Measurements from ENCODE around the gene RFESD. TPM values are rescaled to one million over a fixed set of nuclear protein-coding genes. Genes with fewer than 3 reads are reported as not detected.
"Not testable (repeated sequence)": the region's sequence is repeated elsewhere in the genome, so short reads cannot be mapped to it uniquely, and the experiment has no call there.

Gene RFESD
- total RNA-seq, 1 experiment from 2014 or later: 1.7 TPM

DNA sequence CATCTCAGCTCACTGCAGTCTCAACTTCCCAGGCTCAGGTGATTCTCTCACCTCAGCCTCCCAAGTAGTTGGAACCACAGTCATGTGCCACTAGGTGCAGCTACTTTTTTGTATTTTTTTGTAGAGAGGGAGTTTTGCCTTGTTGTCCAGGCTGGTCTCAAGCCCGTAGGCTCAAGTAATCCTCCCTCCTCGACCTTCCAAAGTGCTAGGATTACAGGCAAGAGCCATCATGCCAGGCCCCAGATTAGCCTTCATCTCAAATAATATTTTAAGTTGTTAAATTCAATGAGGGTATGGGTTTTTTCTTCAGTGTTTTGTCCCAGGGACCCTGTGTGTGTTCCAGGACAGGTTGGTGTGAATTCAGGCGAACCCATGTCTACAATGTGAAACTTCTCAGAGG is 12.5 kb upstream of the RFESD start:
- no peak overlapping the region for H3K27ac ChIP-seq
- DNase-seq (ENCODE audit: low read depth in 1 of 2, low spot score in 2 of 2): no peak
- H3K9me3 ChIP-seq (replicated peaks): no peaks in the 10 kb centered on the region
- peaks cover 20% of the 10 kb centered on the region for H3K4me1 ChIP-seq (replicated peaks)
- no peaks in the 10 kb centered on the region for H3K27me3 ChIP-seq (replicated peaks)
- no peak overlapping the region for H3K4me3 ChIP-seq
- no peaks in the 10 kb centered on the region for H3K36me3 ChIP-seq

DNA sequence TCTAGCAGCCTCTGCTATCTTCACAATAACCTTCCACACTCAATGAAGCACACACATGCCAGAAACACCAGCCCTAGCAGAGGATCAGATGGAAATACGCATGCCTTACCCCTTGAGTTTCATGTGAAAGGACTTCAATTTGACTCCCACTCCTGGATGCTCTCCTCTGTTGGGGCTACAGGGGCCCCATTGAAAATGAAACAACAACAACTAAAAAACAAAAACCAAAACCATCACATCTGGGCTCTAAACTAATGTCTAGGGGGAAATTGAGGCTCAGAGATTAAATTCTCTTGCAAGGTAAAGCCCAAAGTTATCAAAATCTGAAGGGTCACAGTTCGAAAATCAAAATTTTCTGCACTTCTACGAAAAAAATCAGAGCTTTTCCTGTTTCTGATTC is 7.9 kb upstream of the RFESD start:
- DNase-seq (ENCODE audit: low read depth in 1 of 2, low spot score in 2 of 2): no peak
- Histone ChIP-seq H3K9me3 (replicated peaks) (no peaks in the 10 kb centered on the region), H3K4me1 (replicated peaks) (no peaks in the 10 kb centered on the region), H3K4me3 (no peak overlapping the region), H3K27me3 (replicated peaks) (no peaks in the 10 kb centered on the region), H3K36me3 (no peaks in the 10 kb centered on the region), H3K27ac (no peak overlapping the region)

DNA sequence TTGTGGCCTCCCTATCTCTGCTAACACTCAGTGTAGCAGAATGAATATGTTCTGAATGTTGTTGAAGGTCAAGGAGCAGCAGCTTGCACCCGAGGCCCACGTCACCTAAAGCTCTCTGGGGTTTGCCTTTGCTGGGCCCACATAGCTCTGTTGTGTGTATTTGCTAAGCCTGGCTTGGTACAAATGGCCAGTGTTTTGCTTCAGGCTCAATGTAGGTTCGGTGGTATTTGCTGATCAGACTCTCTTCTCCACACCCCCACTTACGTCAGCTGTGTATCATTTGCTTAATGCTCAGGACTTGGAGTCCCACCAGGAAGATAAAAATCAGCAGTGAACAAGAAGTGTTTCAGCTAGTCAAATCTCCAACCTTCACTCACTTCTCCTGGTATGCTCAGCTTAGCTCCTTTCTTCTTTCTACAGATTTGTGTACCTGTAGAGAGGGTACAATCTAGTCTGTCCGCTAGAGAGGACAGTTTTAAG is 4.8 kb upstream of the RFESD start:
- DNase-seq (ENCODE audit: low read depth in 1 of 2, low spot score in 2 of 2): no peak
- H3K4me1 ChIP-seq (replicated peaks): peaks cover 6% of the 10 kb centered on the region
- no peaks in the 10 kb centered on the region for H3K9me3 ChIP-seq (replicated peaks)

DNA sequence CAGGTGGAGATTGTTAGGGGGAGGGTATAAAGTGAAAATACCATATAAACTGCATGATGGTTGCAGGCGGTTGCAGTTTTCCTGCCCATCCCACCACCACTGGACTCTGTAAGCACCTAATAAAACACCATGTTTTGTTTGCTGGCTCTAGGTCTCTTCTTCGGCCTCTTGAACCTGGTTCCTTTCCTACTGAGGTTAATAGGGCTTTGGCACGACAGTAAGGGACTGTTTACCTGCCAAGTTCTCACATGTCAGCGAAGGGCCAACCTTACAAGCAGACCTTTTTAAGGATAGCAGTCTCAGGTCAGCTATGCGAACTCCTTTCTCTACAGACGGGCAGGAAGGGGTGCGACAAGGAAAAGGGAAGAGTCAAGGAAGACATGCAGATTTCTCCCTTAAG is 3.4 kb upstream of the RFESD start:
- no peak overlapping the region for H3K27ac ChIP-seq
- no peak for DNase-seq (ENCODE audit: low read depth in 1 of 2, low spot score in 2 of 2)
- peaks cover 17% of the 10 kb centered on the region for H3K4me1 ChIP-seq (replicated peaks)
- H3K27me3 ChIP-seq (replicated peaks): no peaks in the 10 kb centered on the region
- no peaks in the 10 kb centered on the region for H3K9me3 ChIP-seq (replicated peaks)
- no peak overlapping the region for H3K4me3 ChIP-seq
- H3K36me3 ChIP-seq: no peaks in the 10 kb centered on the region

More for the DNA sequence above, 4.8 kb upstream of the RFESD start:
- H3K27me3 ChIP-seq (replicated peaks): no peaks in the 10 kb centered on the region
- H3K27ac ChIP-seq: no peak overlapping the region
- H3K36me3 ChIP-seq: no peaks in the 10 kb centered on the region
- H3K4me3 ChIP-seq: no peak overlapping the region

DNA sequence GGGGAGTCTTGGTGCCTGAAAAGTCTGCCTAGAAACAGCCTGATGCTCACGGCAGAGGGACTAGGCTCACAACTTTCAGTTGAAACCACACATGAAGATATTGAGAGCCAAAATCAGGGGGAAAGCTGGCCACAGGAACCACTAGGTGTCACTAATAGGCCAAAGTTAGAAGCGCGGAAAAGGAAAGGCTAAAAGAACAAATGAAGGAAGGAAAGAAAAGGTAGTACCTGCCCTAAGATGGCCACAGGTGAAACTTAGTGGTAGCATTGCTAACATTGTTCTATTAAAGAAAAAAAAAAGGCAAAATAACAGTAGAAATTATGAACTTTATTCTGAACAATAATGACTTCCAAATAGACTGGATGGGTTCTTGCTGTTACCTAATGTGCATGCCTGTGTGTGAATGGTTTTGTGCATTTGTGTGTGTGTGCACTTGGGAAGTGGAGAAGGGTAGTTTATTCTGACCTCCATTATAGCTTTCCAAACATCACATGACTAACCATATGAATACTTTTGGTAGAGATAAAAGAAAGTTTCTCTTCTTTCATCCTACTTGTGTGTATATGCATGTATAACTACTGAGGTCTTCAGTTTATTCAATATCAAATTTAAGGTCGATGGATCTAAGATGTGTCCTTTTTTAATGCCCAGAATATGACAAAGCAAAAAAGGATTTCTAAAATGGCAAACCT is 2.1 kb upstream of the RFESD start:
- peak; percentile 50 to 68 for DNase-seq (ENCODE audit: low read depth in 1 of 2, low spot score in 2 of 2)

DNA sequence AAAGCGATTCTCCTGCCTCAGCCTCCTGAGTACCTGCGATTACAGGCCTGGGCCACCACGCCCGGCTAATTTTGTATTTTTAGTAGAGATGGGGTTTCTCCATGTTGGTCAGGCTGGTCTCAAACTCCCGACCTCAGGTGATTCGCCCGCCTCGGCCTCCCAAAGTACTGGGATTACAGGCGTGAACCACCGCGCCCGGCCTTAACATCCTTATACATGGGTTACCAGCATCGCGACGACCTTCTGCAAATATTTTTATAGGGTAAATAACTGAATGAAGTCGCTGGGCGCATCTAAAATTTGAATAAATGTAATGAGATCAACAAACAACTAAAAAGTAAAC is 380 bp upstream of the RFESD start:
- DNase-seq (ENCODE audit: low read depth in 1 of 2, low spot score in 2 of 2); H3K36me3 ChIP-seq; H3K27ac ChIP-seq; H3K9me3 ChIP-seq (replicated peaks); H3K27me3 ChIP-seq (replicated peaks); H3K4me3 ChIP-seq: not testable (repeated sequence)
- peaks cover 18% of the 10 kb centered on the region for H3K4me1 ChIP-seq (replicated peaks)

More for the DNA sequence above, 2.1 kb upstream of the RFESD start:
- H3K9me3 ChIP-seq (replicated peaks): no peaks in the 10 kb centered on the region
- no peak overlapping the region for H3K4me3 ChIP-seq
- no peaks in the 10 kb centered on the region for H3K36me3 ChIP-seq
- no peak overlapping the region for H3K27ac ChIP-seq
- H3K4me1 ChIP-seq (replicated peaks): peaks cover 18% of the 10 kb centered on the region
- no peaks in the 10 kb centered on the region for H3K27me3 ChIP-seq (replicated peaks)

DNA sequence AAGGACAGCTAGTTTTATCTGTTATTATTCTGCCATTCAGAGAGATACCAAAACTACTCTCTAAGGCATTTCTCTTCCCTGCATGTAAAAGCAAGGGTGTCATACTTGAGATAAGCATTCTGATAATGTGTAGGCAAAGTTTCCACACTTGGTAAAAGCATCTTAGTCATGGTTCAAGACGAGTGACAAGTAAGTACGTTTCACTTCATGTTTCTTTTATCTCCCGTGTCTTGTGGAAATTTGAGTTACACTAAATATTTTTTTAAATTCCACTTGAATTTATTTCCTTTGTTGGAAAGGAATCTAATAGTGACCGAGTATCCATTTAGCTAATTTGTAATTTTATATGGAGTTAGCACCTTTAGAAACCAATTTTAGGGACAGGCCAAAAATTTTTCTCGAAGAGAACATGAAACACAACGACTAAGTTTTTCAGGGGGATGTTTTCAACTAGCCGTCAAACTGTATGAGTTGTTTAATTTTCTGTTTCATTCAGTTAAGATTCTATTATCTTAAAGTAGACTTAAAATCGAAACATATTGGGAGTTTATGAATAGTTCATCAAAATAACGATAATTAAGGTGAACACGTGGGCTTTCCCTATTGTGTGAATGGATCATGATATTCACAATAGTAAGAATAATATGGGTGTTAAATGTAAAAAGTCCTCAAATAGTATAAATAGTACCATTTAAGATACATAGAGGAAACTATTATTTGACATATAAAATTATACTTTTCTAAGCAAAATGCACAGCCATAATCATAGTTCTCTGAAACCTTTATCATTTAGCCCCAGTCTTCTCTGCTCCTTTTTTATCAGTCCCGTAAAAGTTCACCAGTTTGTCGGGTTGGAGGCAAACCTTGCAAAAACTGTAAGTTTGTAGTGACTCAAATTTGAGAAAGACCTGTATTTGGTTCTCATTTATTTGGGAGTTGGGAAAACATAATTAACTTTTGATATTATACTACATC is 1.6 kb downstream of the RFESD start:
- no peak for DNase-seq (ENCODE audit: low read depth in 1 of 2, low spot score in 2 of 2)
- H3K4me3 ChIP-seq: no peak overlapping the region

DNA sequence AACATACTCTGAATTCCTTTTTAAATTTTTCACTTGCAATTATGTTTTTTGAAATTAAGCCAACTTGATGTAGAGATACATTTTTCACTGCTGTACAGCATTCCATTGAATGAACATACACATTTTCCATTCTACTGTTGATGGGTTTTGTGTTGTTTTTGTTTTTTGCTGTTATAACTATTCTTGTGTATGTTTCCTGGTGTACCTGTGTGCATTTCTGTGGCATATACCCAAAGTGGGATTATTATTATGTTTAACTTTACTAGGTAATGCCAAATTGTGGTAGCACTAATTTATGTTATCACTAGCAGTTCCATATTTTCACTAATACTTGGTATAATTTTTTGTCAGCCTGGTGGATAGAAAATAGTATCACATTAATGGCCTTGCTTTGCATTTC is 2.7 kb downstream of the RFESD start:
- no peaks in the 10 kb centered on the region for H3K9me3 ChIP-seq (replicated peaks)
- H3K36me3 ChIP-seq: no peaks in the 10 kb centered on the region; the same call in 1 of the 2 replicates
- no peak for DNase-seq (ENCODE audit: low read depth in 1 of 2, low spot score in 2 of 2)
- peaks cover 14% of the 10 kb centered on the region for H3K4me1 ChIP-seq (replicated peaks)
- H3K27ac ChIP-seq: no peak overlapping the region
- no peak overlapping the region for H3K4me3 ChIP-seq
- H3K27me3 ChIP-seq (replicated peaks): no peaks in the 10 kb centered on the region

More for the DNA sequence above, 1.6 kb downstream of the RFESD start:
- H3K4me1 ChIP-seq (replicated peaks): peaks cover 18% of the 10 kb centered on the region
- H3K27me3 ChIP-seq (replicated peaks): no peaks in the 10 kb centered on the region
- H3K9me3 ChIP-seq (replicated peaks): no peaks in the 10 kb centered on the region
- no peaks in the 10 kb centered on the region; the same call in 1 of the 2 replicates for H3K36me3 ChIP-seq
- 0 out of 2 replicates have a peak overlapping the region, but pooled peaks have one; percentile 4 for H3K27ac ChIP-seq

DNA sequence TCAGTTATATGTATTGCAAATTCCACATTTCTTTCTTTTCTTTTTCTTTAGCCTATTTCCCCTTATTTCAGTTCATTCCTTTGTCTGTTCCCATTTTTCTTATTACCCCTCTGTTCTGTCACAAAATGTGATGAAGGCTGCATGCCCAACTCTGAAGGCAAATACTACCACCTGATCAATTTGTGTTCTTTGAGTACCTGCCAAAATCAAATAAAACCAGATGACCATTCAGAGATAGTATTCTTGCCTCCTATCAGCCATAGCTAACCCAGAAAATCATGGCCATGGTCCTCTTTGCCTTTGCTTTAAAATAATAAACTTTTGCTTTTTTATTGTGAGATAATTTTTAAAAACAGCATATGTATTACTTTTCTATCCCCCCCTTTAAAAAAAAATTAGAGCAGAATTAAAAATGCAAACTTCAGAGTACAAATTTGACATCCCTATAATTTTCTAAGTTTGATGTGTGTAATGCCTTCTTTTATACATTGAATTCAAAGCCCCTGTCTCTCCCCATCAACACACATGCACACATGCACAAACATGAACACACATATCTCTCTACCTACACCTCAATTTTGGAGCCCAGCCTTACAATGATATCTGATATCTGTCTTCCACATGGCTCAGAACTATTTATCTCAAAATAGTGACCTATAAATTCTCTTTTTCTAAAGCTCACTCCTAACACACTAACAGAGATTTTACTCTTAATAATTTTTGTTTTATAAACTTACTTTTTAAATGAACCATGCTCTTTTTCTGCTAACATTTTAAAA is 3.5 kb downstream of the RFESD start:
- Histone ChIP-seq H3K27me3 (replicated peaks) (no peaks in the 10 kb centered on the region), H3K36me3 (no peaks in the 10 kb centered on the region; the same call in 1 of the 2 replicates), H3K27ac (no peak overlapping the region), H3K4me1 (replicated peaks) (peaks cover 14% of the 10 kb centered on the region), H3K9me3 (replicated peaks) (no peaks in the 10 kb centered on the region), H3K4me3 (no peak overlapping the region)
- no peak for DNase-seq (ENCODE audit: low read depth in 1 of 2, low spot score in 2 of 2)

DNA sequence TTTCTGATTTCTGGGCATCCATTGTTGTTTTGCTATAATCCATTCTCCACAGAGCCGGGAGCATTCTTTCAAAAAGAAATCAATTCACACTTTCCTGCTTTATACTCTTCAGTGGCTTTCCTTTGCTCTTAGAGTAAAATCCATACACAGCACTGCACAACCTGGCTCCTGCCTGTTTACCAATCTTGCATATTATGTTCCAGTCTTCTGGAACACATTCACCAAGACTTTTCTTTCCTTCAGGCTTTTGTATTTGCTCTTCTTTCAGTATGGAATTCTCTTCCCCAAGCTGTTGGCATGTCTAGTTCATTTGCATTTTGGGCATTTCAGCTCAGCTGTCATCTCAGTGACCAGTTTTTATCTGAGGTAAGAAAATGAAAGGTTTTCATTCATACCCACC is 6.3 kb downstream of the RFESD start:
- Histone ChIP-seq H3K36me3 (no peaks in the 10 kb centered on the region; the same call in 1 of the 2 replicates), H3K27ac (no peak overlapping the region), H3K4me3 (no peak overlapping the region), H3K27me3 (replicated peaks) (no peaks in the 10 kb centered on the region), H3K4me1 (replicated peaks) (peaks cover 4% of the 10 kb centered on the region), H3K9me3 (replicated peaks) (no peaks in the 10 kb centered on the region)
- DNase-seq (ENCODE audit: low read depth in 1 of 2, low spot score in 2 of 2): no peak

DNA sequence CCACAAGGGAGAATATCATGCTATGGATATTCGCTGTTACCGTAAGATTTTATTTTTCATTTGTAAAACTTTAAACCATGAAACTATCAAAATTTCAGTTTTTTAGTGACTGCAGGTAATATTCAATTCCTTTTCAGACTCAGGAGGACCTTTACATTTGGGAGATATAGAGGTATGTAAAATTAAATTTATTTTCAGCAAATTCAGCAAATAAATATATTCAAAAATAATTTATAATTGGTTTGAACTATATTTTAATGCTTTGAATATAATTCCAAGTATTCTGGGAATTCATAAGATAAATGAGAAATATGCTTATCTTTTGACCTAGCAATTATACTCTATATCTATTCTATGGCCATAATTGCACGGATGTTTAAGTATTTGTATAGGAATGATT is 7.6 kb downstream of the RFESD start:
- H3K36me3 ChIP-seq: no peaks in the 10 kb centered on the region; the same call in 1 of the 2 replicates
- no peak for DNase-seq (ENCODE audit: low read depth in 1 of 2, low spot score in 2 of 2)
- no peaks in the 10 kb centered on the region for H3K9me3 ChIP-seq (replicated peaks)
- H3K4me1 ChIP-seq (replicated peaks): no peaks in the 10 kb centered on the region
- no peak overlapping the region for H3K27ac ChIP-seq
- no peak overlapping the region for H3K4me3 ChIP-seq
- no peaks in the 10 kb centered on the region for H3K27me3 ChIP-seq (replicated peaks)

DNA sequence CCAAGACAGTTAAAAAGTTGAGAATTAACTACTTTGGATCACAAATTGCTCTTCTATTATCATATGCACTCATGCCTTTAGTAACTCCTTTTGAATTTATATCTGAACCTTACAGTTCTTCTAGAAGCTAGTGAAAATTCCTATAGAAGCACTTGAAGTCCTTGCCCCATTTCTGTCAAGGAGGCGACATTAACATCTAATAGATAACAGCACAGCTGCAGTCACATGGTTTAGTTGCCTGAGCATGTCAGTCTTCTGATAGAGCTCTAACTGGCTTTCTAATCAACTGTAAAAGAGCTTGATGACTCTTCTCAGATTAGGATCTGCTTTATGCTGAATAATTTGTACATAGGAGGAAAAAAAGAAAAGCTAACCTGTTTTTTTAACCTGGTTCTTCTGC is 9.0 kb downstream of the RFESD start:
- Histone ChIP-seq H3K36me3 (no peaks in the 10 kb centered on the region; the same call in 1 of the 2 replicates), H3K4me1 (replicated peaks) (no peaks in the 10 kb centered on the region)
- no peak for DNase-seq (ENCODE audit: low read depth in 1 of 2, low spot score in 2 of 2)

DNA sequence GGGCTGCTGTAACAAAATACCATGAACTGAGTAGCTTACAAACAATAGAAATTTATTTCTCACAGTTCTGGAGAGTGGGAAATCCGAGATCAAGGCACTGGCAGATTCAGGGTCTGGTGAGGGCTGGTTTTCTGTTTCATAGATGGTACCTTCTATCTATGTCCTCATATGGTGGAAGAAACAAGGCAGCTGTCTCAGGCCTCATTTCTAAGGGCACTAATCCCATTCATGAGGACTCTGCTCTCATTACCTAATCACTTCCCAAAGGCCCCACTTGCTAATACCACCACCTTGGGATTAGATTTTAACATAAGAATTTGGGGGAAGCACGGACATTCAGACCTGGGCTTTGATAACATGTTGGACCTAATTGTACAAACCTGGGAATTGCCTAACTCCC is 13.5 kb downstream of the RFESD start:
- Histone ChIP-seq H3K27ac (no peak overlapping the region), H3K36me3 (no peaks in the 10 kb centered on the region), H3K4me3 (no peak overlapping the region)

More for the DNA sequence above, 9.0 kb downstream of the RFESD start:
- Histone ChIP-seq H3K27me3 (replicated peaks) (no peaks in the 10 kb centered on the region), H3K27ac (no peak overlapping the region), H3K4me3 (no peak overlapping the region), H3K9me3 (replicated peaks) (no peaks in the 10 kb centered on the region)

More for the DNA sequence above, 13.5 kb downstream of the RFESD start:
- no peaks in the 10 kb centered on the region for H3K27me3 ChIP-seq (replicated peaks)
- no peak for DNase-seq (ENCODE audit: low read depth in 1 of 2, low spot score in 2 of 2)
- H3K9me3 ChIP-seq (replicated peaks): no peaks in the 10 kb centered on the region
- peaks cover 6% of the 10 kb centered on the region for H3K4me1 ChIP-seq (replicated peaks)

Data from SJSA1 (cell line).